Measurements from ENCODE around the gene PRPF4. TPM values are rescaled to one million over a fixed set of nuclear protein-coding genes. Genes with fewer than 3 reads are reported as not detected.
A peak's percentile ranks its signal among the peaks of the same experiment; 100 is the strongest.

The PRPF4 gene
- total RNA-seq, 1 experiment from 2014 or later: 74.3 TPM

DNA sequence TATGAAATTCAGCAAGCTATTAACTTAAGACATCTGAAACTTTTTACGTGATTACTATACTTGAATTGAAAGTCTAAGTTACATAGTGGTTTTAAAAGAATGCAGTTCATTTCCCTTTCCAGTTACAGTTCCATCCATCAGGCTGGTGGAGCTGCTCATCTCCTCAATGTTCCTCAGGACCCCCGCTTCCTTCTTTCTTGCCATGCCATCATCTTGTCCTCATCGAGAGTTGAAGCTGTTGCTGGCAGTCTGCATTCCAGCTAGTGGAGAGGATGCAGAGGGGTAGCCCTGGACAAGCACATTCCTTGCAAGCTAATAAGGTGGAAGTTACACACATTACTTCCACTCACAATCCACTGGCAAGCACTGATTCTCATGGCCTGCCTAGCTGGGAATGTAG is 36.5 kb downstream of the PRPF4 start:
- Histone ChIP-seq H3K9me3 (replicated peaks) (no peaks in the 10 kb centered on the region), H3K27me3 (no peaks in the 10 kb centered on the region), H3K4me3 (no peak overlapping the region), H3K36me3 (no peaks in the 10 kb centered on the region), H3K4me1 (peaks cover 34% of the 10 kb centered on the region), H3K27ac (no peak overlapping the region)
- DNase-seq: no peak

DNA sequence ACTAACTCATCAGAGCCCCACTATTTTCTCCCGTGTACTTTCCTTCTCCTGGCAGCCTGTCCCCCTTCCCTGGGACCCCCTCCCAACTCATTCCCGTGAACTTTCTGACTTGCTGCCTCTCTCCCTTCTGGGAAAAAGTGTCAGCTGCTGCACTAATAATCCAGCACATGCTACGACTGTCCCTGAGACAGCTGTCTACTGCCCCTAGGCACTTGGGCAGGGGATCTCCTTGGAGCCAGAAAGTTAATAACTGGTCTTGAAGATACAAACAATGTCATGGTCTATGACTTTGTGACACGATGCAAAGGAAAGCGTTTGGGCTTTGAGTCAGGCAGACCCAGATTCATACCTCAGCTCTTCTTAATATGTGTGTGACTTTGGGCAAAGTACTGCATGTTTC is 37.8 kb downstream of the PRPF4 start:
- H3K4me1 ChIP-seq: peaks cover 34% of the 10 kb centered on the region
- peak overlapping the region; percentile 38 for H3K4me3 ChIP-seq
- H3K27ac ChIP-seq: peak overlapping the region; percentile 81
- H3K9me3 ChIP-seq (replicated peaks): no peaks in the 10 kb centered on the region
- no peaks in the 10 kb centered on the region for H3K27me3 ChIP-seq
- peak; percentile 93 to 95 for DNase-seq
- no peaks in the 10 kb centered on the region for H3K36me3 ChIP-seq

- Histone ChIP-seq H3K4me1 (peaks cover 34% of the 10 kb centered on the region), H3K4me3 (no peak overlapping the region), H3K27ac (no peak overlapping the region), H3K27me3 (no peaks in the 10 kb centered on the region), H3K36me3 (no peaks in the 10 kb centered on the region), H3K9me3 (replicated peaks) (no peaks in the 10 kb centered on the region)
- no peak for DNase-seq
Measured at GRCh38 chr9:113315231-113315630, 39.8 kb downstream of the PRPF4 start.

GRCh38 chr9:113316030-113316429 is 40.6 kb downstream of the PRPF4 start:
- no peaks in the 10 kb centered on the region for H3K9me3 ChIP-seq (replicated peaks)
- H3K27ac ChIP-seq: no peak overlapping the region
- no peaks in the 10 kb centered on the region for H3K36me3 ChIP-seq
- no peaks in the 10 kb centered on the region for H3K27me3 ChIP-seq
- no peak for DNase-seq
- H3K4me1 ChIP-seq: peaks cover 26% of the 10 kb centered on the region
- H3K4me3 ChIP-seq: no peak overlapping the region

DNA sequence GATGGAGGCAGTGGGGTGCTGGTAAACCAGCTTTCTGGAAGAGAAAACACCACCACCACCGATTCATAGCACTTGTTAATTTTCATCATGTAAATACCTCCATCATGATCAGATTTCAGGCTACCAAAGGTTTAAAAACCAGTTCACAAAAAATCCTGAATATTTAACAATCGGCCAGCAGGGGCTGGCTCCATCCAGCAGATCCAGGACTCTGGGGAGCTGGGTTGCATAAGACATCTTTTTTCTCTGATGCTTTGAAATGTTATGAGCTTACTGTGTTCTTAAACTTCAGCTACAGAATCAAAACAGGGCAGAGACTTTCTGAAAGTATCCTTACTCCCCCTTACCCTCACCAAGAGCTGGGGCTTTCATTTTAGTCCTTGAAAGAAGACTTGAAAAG is 42.3 kb downstream of the PRPF4 start:
- no peaks in the 10 kb centered on the region for H3K36me3 ChIP-seq
- H3K4me3 ChIP-seq: no peak overlapping the region
- no peak overlapping the region for H3K27ac ChIP-seq
- DNase-seq: no peak
- no peaks in the 10 kb centered on the region for H3K9me3 ChIP-seq (replicated peaks)
- H3K27me3 ChIP-seq: no peaks in the 10 kb centered on the region
- H3K4me1 ChIP-seq: peaks cover 8% of the 10 kb centered on the region

- H3K27me3 ChIP-seq: no peaks in the 10 kb centered on the region
- H3K9me3 ChIP-seq (replicated peaks): no peaks in the 10 kb centered on the region
- no peaks in the 10 kb centered on the region for H3K4me1 ChIP-seq
- H3K36me3 ChIP-seq: no peaks in the 10 kb centered on the region
- DNase-seq: no peak
- H3K4me3 ChIP-seq: no peak overlapping the region
- no peak overlapping the region for H3K27ac ChIP-seq
Measured at GRCh38 chr9:113319054-113319453, 43.6 kb downstream of the PRPF4 start.

DNA sequence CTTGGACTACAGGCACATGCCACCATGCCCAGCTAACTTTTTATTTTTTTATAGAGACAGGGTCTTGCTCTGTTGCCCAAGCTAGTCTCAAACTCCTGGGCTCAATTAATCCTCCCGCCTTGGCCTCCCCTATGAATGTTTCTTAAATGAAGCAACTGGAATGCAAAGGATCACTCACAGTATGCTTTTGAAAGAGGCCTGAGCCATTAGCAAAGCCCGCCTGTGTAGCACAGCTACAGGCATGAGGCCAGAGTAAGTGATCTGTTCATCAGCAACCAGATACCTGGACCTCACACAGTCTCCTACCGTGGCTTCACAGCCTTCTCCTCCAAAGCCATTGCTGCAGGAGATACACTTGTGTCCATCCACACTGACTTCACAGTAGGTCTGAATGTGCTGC is 44.6 kb downstream of the PRPF4 start:
- H3K27ac ChIP-seq: no peak overlapping the region
- H3K4me3 ChIP-seq: no peak overlapping the region
- DNase-seq: no peak
- no peaks in the 10 kb centered on the region for H3K9me3 ChIP-seq (replicated peaks)
- no peaks in the 10 kb centered on the region for H3K4me1 ChIP-seq
- no peaks in the 10 kb centered on the region for H3K36me3 ChIP-seq
- no peaks in the 10 kb centered on the region for H3K27me3 ChIP-seq

DNA sequence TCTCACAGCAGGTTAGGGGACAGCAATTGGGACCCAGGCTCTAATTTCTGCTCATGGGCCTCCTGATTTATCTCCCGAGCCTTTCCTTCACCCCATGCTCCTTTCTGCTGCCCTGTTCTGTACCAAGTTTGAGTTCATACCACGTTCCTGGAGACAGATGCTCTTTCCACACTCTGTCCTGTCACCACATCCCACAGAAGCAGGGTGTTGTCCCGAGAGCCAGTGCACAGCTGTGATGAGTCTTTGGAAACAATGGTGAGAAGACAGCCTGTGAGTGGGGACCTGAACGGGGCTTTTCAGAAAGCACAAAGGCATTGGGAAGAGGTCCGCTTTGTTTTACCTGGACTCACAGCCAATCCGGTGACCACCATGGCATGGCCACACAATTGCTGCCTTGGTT is 47.2 kb downstream of the PRPF4 start:
- H3K27ac ChIP-seq: no peak overlapping the region
- no peak for DNase-seq
- no peaks in the 10 kb centered on the region for H3K36me3 ChIP-seq

DNA sequence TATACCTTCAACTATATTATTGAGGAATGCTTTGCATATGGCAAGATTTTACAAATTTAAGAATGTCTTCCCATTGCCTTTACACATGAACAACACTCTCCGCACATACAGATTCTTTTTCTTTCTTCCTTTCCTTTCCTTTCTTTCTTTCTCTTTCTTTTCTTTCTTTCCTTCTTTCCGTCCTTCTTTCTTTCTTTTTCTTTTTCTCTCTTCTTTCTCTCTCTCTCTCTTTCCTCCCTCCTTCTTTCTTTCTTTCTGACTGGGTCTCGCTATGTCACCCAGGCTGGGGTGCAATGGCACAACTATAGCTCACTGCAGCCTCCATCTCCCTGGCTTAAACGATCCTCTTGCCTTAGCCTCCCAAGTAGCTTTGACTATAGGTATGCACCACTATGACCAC is 50.8 kb downstream of the PRPF4 start:
- Histone ChIP-seq H3K36me3 (no peaks in the 10 kb centered on the region), H3K9me3 (replicated peaks) (no peaks in the 10 kb centered on the region), H3K4me3 (no peak overlapping the region), H3K27ac (no peak overlapping the region), H3K27me3 (no peaks in the 10 kb centered on the region), H3K4me1 (no peaks in the 10 kb centered on the region)
- DNase-seq: no peak

More for the DNA sequence above, 47.2 kb downstream of the PRPF4 start:
- H3K27me3 ChIP-seq: no peaks in the 10 kb centered on the region
- no peak overlapping the region for H3K4me3 ChIP-seq
- H3K4me1 ChIP-seq: no peaks in the 10 kb centered on the region
- no peaks in the 10 kb centered on the region for H3K9me3 ChIP-seq (replicated peaks)

DNA sequence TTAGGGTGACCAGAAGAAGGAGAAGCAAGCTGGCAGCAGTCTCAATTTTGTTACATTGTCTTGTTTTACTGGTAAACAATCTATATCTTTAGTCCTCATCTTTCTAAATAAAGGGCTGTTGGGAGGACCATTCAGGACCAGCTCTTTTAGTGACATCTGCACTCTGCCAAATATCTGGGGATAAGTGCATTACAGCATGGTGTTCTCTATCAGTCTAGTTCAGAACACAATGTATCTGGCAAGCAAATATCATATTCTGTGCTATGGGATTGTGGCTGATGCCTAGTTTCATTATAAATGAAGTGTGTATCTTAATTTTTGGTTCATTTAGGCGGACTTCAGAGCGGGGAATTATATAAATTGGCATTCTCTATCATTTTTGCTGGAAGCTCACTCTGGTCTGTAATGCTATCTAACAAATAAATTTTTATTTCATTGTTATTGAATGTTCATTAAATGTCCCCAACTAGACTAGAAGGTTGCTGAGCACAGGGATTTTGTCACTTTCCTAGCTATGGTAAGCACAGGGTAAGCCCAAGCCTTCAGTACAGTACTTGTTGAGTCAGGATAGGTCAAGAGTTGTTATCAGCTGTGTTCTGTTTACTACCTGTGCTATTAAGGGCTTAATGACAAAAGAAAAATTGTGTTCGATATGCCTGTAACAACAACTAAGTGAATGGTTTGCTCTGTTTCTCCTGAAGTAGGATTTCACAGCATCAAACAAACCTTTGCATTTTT is 52.8 kb downstream of the PRPF4 start:
- no peaks in the 10 kb centered on the region for H3K36me3 ChIP-seq
- no peak for DNase-seq
- H3K4me1 ChIP-seq: no peaks in the 10 kb centered on the region
- no peaks in the 10 kb centered on the region for H3K27me3 ChIP-seq
- H3K27ac ChIP-seq: no peak overlapping the region
- no peaks in the 10 kb centered on the region for H3K9me3 ChIP-seq (replicated peaks)
- H3K4me3 ChIP-seq: no peak overlapping the region

GRCh38 chr9:113331780-113332179 is 56.3 kb downstream of the PRPF4 start:
- Histone ChIP-seq H3K4me3 (no peak overlapping the region), H3K27ac (no peak overlapping the region), H3K9me3 (replicated peaks) (no peaks in the 10 kb centered on the region), H3K4me1 (no peaks in the 10 kb centered on the region; the same call in 1 of the 2 replicates), H3K36me3 (no peaks in the 10 kb centered on the region), H3K27me3 (no peaks in the 10 kb centered on the region)
- DNase-seq: no peak

DNA sequence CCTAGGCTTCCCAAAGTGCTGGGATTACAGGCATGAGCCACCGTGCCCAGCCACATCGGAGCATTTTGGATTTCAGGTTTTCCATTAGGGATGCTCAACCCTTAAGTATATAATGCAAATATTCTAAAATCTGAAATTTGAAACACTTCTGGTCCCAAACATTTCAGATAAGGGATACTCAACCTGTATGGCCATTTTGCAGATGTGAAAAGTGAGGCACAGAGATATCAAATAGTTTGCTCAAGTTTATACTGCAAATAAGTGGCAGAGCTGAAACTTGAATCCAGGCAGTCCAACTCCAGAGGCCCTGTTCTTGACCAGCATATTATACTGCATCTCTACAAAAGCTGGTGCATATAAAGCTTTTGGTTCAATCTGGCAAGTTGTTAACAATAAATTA is 62.3 kb downstream of the PRPF4 start:
- H3K4me1 ChIP-seq: no peaks in the 10 kb centered on the region; the same call in 1 of the 2 replicates
- no peaks in the 10 kb centered on the region for H3K9me3 ChIP-seq (replicated peaks)
- no peaks in the 10 kb centered on the region for H3K27me3 ChIP-seq
- no peak overlapping the region for H3K27ac ChIP-seq
- no peaks in the 10 kb centered on the region for H3K36me3 ChIP-seq
- no peak overlapping the region for H3K4me3 ChIP-seq
- DNase-seq: no peak

DNA sequence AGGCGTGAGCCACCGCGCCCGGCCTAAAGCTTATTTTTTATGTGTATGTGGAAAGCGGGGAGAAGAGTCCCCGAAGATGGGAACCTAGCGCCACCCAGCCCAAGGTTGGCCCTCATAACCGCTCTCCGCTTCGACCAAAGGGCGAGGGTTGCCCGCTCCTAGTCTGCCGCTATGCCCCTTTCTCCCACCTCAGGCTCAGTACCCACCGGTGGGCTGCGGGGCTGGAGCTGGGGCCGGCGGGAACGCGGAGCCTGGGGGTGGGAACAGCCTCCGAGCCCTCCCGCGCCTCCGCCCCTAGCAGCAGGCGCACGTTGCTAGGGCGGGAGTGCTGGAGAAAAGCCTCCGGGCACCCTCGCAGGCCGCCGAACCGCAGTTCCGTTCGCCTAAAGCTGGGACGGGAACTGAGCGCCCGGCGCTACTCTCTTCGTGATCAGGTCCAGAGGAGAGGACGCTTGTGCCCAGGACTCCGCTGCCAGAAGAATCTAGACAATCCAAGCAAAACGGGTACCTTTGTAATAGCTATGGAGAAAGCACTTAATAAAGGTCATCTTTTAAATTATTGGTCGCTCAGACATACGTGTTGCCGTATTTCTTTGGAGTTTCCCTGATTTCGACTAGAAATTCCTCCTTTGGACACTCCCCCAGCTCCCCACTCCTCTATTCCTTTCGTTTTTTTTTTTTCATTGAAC is 64.7 kb downstream of the PRPF4 start, which contains the start of gene WDR31:
WDR31 (minus strand) TSS at position 265 of the 689 bp plus-strand sequence. CDS start 8,253 bp downstream, outside the sequence.
- peak; percentile 90 to 93 for DNase-seq
- Histone ChIP-seq H3K9me3 (replicated peaks) (no peaks in the 10 kb centered on the region), H3K4me3 (peak within 1 kb of the TSS; percentile 71), H3K27ac (peak within 1 kb of the TSS; percentile 33; the same call in 1 of the 2 replicates), H3K36me3 (no peaks in the 10 kb centered on the region), H3K4me1 (peaks cover 3% of the 10 kb centered on the region; the same call in 1 of the 2 replicates), H3K27me3 (no peaks in the 10 kb centered on the region)

DNA sequence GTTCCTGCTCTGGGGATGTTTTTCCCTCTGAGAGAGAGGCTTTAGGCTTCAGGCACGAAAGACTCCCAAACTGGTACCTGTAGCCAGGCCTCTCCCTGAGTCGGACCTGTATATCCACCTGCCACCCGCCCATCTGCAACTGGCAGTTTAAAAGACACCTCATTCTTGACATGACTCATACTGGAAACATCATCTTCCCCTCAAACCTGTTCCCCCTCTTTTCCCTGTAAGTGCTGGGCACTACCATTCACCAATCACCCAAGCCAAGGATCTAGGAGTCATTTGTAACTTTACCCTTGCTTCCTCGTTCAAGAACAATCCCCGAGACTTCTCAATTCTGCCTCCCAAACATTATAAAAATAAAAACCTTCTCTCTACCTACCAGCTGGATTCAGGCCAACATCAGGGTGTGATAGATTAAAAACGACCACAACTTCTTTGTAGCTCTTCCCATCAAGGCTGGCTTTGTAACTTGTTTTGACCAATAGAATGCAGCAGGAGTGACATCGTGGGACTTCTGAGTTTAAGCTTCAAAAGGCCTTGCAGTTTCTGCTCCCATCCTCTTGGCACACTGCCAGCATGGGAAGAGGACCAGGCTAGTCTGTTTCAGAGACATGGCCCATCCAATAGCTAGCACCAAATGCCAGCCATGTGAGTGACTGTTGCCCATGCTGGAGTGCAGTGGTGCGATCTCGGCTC is 66.4 kb downstream of the PRPF4 start:
- peak; percentile 45 to 68 for DNase-seq

More for the DNA sequence above, 66.4 kb downstream of the PRPF4 start:
- Histone ChIP-seq H3K27ac (no peak overlapping the region), H3K36me3 (no peaks in the 10 kb centered on the region), H3K9me3 (replicated peaks) (no peaks in the 10 kb centered on the region), H3K4me3 (no peak overlapping the region), H3K27me3 (no peaks in the 10 kb centered on the region), H3K4me1 (peaks cover 10% of the 10 kb centered on the region)

Measured in SJCRH30 (cell line).